Astrocyte (in vitro differentiated cells and primary cell): ENCODE results near the gene NDUFA6.

Experiments
- CTCF ChIP-seq: IDR thresholded peaks from 2 replicates; pipeline ENCODE4 v1.5.1; 2011; ENCODE audit warnings: low read depth, mild to moderate bottlenecking, inconsistent platforms, low read length, moderate library complexity; ENCODE audit not compliant: insufficient read depth
- EZH2 ChIP-seq: IDR thresholded peaks from 2 replicates; pipeline ENCODE4 v1.6.1; 2012; ENCODE audit warnings: mild to moderate bottlenecking, low read length, inconsistent platforms; ENCODE audit not compliant: insufficient read depth

- TF ChIP-seq CTCF: no peak
- no peak for TF ChIP-seq EZH2
These were observed 51.3 kb downstream of the NDUFA6 start for GRCh38 chr22:42039271-42039670.
